ENCODE measurements around the gene CLEC17A.
"Not testable (repeated sequence)": the region's sequence is repeated elsewhere in the genome, so short reads cannot be mapped to it uniquely, and the experiment has no call there.

- TF ChIP-seq CTCF, POLR2AphosphoS5, POLR2A (IDR thresholded peaks at IDR 0.05): not testable (repeated sequence)
Measured at GRCh38 chr19:14552006-14552360, 30.9 kb upstream of the CLEC17A start.
